Activated CD4-positive, alpha-beta T cell treated with anti-CD3 and anti-CD28 coated beads, Interleukin-10, Interleukin-2, amounts not matched to agents 100 ng/mL and 50 ng/mL, durations not matched to agents 16 hours and 8 hours (primary cell): Measurements from ENCODE around the gene IQGAP3.
A peak's percentile ranks its signal among the peaks of the same experiment; 100 is the strongest.

Experiments
- DNase-seq: peaks from one replicate; pipeline ENCODE4 v3.0.0-alpha.2; 2020

IQGAP3 gene

DNA sequence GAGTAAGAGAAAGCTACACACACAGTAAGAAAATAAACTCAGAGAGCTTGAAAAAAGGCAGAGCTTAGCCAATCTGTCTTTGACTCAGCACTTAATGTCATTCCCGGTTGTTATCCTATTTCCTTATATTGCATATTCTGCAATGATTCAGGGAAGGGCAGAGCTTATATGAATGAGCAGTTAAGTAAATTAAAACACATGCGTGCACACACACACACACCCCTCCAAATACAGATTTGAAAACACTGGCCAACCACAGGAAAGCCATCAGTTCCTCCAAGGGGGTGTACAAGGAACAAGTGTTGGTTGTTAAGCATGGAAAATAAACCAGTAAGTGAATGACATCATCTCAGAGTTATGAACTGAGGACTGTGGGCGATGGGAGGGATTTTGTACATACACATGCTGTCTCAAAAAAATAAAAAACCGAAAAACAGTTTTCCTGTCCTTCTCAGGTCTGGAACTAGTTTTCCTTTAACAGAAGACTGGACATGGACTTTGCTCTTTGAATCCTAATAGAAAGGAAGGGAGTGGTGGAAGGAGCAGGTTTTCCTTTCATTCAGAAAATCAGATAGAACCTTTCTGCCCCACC, 1.0 kb downstream of the IQGAP3 start:
- DNase-seq: peak; percentile 30

- DNase-seq: no peak
These were observed 5.9 kb downstream of the IQGAP3 start for GRCh38 chr1:156566436-156566835.

- DNase-seq: no peak
These were observed 6.8 kb downstream of the IQGAP3 start for GRCh38 chr1:156565519-156565918.

- DNase-seq: no peak
These were observed 11.7 kb downstream of the IQGAP3 start for GRCh38 chr1:156560585-156561163.

DNA sequence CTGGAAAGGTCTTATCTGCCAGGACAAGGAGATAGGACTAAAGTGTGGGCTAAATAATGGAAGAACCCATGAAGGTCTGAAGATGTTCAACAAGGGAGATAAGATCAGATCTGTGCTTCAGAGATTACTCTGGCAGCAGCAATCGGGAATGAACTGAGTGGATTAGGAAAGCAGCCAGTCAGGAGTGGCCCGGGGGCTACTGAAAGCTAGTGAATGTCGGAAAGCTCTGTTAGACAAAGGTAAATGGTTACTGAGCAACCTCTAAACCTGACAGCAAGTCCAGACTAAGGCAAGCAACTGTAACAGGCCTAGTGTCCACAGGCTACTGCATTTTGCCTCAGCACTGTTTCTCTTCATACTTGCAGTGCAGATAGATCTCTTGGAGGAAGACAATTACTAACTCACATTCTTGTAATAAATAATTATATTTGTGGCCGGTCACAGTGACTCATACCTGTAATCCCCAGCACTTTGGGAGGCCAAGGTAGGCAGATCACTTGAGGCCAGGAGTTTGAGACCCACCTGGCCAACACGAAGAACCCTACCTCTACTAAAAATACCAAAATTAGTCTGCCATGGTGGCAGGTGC, 12.5 kb downstream of the IQGAP3 start:
- DNase-seq: no peak

- DNase-seq: no peak
These were observed 13.1 kb downstream of the IQGAP3 start for GRCh38 chr1:156559086-156559796.

- no peak for DNase-seq
These were observed 16.0 kb downstream of the IQGAP3 start for GRCh38 chr1:156556354-156556753.

- DNase-seq: no peak
These were observed 16.6 kb downstream of the IQGAP3 start for GRCh38 chr1:156555715-156556114.

DNA sequence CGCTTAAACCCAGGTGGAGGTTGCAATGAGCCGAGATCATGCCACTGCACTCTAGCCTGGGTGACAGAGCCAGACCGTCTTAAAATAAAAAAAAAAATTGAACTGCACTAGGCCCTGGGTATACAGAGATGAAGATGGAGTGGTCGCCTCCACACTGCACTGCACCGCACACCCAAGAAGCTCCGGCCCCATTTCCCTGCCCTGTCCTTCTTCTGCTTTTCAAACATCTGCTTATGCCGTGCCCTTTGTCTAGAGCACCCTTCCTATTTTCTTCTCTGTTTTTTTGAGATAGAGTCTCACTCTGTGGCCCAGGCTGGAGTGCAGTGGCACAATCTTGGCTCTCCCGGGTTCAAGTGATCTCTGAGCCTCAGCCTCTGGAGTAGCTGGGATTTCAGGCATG, 17.4 kb downstream of the IQGAP3 start:
- no peak for DNase-seq

GRCh38 chr1:156553860-156554485, 18.4 kb downstream of the IQGAP3 start:
- no peak for DNase-seq

DNA sequence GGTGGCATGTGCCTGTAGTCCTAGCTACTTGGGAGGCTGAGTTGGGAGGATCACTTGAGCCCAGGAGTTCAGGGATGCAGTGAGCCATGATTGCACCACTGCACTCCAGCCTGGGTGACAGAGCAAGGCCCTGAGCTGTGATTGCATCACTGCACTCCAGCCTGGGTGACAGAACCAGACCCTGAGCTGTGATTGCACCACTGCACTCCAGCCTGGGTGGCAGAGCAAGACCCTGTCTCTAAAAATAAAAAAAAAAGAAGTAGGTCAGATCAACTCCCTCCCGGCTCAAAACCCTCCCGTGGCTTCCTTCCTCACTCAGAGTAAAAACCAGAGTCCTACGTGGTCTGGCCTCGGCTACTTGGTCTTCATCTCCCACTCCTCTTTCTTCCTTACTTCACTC, 19.4 kb downstream of the IQGAP3 start:
- peak; percentile 10 for DNase-seq

DNA sequence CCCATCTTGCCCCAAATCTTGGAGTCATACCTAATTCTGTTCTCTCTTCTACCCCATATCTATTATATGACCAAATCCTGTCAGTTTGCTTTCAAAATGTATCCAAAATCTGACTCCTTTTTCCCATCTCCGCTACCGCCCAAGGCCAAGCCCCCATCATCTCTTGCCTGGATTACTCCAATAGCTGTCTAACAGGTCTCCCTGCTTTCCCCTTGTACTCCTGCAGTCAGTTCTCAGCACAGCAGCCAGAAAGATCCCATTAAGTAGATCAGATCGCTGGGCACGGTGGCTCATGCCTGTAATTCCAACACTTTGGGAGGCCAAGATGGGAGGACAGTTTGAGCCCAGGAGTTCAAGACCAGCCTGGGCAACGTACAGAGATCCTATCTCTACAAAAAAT, 19.8 kb downstream of the IQGAP3 start:
- DNase-seq: no peak

DNA sequence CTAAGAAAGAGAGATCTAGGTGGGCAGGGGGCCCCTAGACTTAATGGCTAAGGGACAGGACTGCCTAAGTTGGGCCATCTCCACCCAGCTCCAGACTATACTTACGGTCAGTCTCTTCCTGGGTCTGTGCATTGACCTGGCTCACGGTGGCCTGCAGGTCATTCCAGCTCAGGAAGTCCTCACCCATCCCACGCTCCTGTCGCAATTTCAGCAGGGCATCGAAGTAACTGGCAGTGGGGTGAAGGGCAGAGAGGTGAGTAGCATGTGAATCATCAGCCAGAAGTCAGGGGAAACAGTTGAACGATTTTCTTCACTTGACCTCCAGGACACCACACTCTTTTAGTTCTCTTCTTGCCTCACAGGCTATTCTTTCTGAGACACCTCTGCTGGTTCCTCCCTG, 20.5 kb downstream of the IQGAP3 start:
- DNase-seq: no peak

GRCh38 chr1:156551066-156551643, 21.2 kb downstream of the IQGAP3 start:
- DNase-seq: no peak

DNA sequence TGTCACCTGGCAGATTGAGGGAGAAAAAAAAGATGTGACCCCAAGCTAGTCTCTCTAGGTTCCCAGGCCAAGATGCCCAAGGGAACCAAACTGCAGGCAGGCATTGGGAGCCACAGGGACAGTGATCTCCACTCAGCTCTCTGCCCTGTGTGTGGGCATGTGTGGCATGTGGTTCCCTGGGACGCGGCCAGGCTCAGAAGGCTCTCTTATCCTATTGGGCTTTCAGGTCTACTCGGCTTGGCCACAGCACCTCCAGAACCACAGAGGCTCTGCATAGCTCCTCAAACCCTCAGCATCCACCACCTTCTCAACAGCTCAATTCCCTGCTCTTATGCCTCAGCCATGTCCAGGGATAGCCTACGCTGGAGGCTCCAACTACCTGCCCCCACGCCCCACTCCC, 22.0 kb downstream of the IQGAP3 start:
- no peak for DNase-seq

- no peak for DNase-seq
These were observed 22.5 kb downstream of the IQGAP3 start for GRCh38 chr1:156549831-156550230.

GRCh38 chr1:156549390-156549789, 23.0 kb downstream of the IQGAP3 start:
- no peak for DNase-seq

DNA sequence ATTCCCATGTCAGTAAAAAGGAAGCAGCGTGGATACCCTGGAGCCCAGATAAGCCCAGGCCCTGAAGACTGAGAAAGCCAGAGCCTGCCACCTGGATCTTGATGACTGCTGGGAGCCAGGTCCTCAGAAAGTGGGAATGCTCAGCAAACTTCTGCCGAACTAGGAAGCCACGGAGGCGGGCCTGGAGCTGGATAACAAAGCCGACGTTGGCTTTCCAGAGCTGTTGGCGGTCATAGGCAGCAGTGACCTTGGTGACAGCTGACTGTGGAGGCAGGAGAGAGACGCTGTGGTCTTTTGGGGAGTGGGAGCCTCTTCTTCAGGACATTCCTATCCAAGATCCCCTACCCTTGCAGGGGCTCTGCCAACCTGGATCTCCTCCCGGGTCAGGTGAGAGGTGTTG, 24.4 kb downstream of the IQGAP3 start:
- DNase-seq: no peak

DNA sequence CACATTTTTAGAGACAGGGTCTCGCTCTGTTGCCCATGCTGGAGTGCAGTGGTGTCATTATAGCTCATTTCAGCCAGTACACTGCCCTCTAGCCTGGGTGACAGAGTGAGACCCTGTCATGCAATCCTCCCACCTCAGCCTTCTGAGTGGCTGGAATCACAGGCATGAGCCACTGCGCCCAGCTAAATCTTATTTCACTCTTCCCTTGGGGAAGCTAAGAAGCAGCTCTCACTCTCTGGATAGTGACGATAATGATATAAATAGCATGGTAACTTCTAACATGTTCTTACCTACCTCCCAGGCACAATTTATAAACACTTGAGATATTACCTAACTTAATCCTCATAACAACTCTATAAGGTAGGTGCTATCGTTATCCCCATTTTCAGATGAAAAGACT, 24.9 kb downstream of the IQGAP3 start:
- no peak for DNase-seq

DNA sequence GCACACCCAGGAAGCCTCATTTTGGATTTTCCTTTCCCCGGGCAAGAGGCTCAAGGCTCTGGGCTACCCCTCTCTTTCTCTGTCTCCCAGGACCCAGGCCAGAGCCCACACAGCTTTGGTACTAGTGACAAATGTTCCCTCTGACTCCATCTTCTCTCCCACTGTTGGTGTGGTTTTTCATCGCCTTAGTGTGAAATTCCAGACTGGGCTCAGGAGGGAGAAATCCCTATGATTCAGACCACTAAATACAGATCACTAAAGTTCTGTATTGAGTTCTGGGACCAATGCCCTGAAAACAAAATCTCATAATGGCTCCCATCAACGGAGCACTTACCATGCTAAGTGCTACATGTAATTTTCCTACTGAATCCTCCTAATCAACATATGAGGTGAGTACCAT, 26.1 kb downstream of the IQGAP3 start:
- no peak for DNase-seq

- no peak for DNase-seq
These were observed 27.7 kb downstream of the IQGAP3 start for GRCh38 chr1:156544592-156545102.

GRCh38 chr1:156543066-156543465, 29.3 kb downstream of the IQGAP3 start:
- no peak for DNase-seq

DNA sequence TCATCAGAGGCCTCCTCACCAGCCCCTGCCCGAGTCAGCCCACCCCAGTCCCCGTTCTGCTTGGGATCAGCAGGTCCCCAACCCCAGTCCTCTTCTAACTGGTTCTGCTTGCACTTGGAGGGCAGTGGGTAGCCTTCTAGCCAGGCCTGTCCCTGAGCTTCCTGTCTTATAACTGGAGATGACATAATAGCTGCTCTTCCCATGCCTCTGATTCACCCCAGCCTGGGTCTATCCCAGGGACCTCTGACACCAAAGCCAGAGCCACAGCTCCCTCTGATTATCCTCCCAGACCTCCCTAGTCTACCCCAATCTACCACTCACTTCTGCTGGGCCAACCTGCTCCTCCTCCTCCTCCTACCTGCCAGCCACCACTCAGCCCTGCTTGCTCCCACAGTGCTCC, 31.4 kb downstream of the IQGAP3 start:
- no peak for DNase-seq
